Stimulated activated CD8-positive, alpha-beta memory T cell treated with anti-CD3 and anti-CD28 coated beads, Interleukin-4, amount 100 ng/mL, for 1 hour (primary cell): ENCODE results near the gene PPAN.

Experiments used
- DNase-seq, 2 donors: peaks; one replicate each; pipeline ENCODE4 v3.0.0-alpha.2; 2020; ENCODE audit warnings: low read depth in 2 of 2, low spot score in 1 of 2

The PPAN gene

GRCh38 chr19:10112895-10113591 is 6.9 kb downstream of the PPAN start:
- peak in 1 of 2 donors; percentile 40 for DNase-seq

DNA sequence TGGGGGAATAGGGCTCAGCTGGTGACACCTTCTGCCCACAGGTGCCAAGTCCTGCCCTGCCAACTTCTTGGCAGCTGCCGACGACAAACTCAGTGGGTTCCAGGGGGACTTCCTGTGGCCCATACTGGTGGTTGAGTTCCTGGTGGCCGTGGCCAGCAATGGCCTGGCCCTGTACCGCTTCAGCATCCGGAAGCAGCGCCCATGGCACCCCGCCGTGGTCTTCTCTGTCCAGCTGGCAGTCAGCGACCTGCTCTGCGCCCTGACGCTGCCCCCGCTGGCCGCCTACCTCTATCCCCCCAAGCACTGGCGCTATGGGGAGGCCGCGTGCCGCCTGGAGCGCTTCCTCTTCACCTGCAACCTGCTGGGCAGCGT is 7.4 kb downstream of the PPAN start:
- DNase-seq: no peak

GRCh38 chr19:10113964-10114650 is 7.9 kb downstream of the PPAN start:
- no peak for DNase-seq

DNA sequence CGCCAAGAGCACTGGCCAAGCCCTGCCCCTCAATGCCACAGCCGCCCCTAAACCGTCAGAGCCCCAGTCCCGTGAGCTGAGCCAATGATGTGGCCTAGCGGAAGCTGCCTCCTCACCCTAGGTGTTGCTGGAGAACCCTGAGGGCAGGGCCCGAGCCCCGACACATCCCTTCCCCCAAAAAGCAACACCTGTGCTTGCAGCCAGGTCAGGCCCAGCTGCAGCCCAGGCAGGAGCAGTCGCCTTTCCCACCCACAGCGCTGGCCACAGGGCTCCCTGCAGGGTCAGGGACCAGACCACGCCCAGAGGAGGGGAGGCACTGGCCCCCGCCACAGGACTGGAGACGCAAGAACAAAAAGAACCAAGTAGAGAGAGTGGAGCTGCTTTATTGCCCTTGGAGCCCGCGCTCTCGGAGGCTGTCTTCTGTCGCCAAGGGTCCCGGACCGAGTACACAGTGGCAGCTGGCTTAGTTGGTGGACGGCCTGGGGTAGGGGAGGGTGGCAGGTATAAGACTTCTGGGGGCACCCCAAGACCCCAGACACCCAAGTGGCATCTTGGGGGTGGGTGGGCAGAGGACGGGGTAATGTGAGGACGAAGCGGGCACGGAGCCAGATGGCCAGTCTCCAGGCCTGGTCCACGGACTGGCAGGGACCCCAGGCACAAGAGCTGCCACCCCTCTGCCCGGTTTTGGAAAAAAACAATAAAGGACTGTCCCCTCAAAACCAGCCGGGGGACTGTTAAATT is 8.7 kb downstream of the PPAN start:
- no peak for DNase-seq

- DNase-seq: no peak
Observed at GRCh38 chr19:10115392-10116084, 9.4 kb downstream of the PPAN start.

GRCh38 chr19:10116085-10116865 is 10.1 kb downstream of the PPAN start:
- no peak for DNase-seq

GRCh38 chr19:10116866-10117616 is 10.9 kb downstream of the PPAN start:
- DNase-seq: no peak

- DNase-seq: no peak
Observed at GRCh38 chr19:10118960-10119359, 12.8 kb downstream of the PPAN start.

GRCh38 chr19:10120538-10121189 is 14.5 kb downstream of the PPAN start:
- DNase-seq: no peak

- DNase-seq: no peak
Observed at GRCh38 chr19:10122045-10122444, 15.9 kb downstream of the PPAN start.

DNA sequence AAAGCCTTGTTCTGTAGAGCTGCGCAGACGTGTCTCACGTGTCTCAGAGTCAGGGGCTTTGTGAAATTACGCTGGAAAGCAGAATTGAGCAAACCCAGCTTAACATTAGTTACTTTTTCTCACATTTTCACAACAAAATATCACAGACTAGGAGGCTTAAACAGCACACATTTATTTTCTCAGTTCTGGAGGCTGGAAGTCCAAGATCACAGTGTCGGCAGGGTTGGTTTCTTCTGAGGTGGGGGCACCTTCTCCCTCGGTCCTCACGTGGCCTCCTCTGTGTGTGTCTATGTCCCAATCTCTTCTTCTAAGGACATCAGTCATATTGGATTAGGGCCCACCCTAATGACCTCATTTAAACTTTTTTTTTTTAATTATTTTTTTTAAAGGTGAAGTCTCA is 18.3 kb downstream of the PPAN start:
- DNase-seq: no peak

GRCh38 chr19:10126213-10126639 is 20.1 kb downstream of the PPAN start:
- no peak for DNase-seq

DNA sequence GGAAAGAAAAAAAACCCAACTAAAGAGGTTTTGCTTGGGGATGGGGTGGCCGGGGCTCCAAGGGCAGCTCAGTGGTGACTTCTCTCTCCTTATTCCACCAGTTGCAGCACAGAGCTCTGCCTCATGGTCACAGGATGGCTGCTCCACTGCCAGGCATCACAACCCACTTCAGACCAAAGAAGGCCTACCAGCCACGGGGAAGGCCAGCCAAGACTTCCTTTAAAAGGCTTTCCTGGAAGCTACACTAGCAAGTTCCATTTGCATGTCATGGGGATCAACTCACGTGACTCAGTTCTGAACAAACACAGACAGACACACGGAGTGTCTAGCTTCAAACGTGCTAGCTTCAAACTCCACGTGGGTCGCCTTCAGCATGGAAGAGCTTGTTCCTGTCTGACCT is 26.7 kb downstream of the PPAN start:
- DNase-seq: no peak

GRCh38 chr19:10133596-10133995 is 27.4 kb downstream of the PPAN start:
- no peak for DNase-seq

DNA sequence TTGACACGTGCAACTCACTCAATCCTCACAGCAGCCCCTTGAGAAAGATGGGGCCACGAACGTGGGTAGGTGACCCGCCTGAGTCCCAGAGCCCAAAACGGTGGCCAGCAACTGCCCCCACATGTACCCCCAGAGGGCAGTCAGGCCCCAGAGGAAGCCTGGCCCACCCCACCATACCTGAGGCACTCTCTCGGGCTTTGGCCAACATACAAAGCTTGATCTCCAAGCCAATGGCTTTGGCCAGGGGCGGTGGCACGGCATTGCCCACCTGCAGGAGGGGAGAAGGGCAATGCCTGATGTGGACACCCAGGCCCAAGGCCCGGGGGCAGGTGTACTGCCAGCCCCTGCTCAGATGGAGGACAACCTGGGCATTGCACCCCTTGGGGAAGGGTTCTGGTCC is 27.9 kb downstream of the PPAN start:
- DNase-seq: no peak

DNA sequence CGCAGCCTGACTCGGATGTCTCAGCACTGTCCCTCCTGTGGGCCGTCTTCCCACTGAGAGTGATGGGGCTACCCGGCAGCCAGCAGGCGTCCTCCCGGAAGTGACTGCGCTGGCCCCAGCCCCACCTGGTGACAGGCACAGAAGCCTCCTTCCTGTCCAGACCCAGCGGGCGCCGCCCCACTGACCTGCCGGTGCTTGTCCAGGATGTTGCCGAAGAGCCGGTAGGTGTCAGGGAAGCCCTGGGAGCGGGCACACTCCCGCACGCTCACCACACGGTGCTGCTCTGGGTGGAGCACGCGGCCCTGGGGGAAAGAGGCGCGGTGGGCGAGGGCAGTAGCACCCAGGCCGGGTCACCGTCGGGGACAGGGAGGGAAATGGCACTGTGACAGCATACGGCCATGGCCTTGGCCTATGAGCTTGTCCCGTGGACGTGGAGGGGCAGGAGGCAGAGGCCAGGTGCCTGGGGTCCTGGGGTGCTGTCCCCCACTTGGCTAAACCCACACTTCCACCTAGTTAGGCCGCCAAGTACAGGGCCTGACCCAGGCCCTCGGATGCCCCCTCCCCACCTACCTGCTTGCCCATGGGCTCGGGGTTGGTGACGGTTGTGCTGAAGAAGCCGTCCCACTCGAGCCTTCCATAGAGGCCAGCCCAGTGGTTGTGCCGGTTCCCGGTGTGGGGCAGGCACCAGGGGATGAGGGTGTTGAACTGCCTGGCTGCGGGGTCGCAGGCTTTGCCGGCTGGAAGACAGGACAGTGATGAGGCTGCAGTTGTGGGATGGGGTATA is 29.6 kb downstream of the PPAN start:
- no peak for DNase-seq

DNA sequence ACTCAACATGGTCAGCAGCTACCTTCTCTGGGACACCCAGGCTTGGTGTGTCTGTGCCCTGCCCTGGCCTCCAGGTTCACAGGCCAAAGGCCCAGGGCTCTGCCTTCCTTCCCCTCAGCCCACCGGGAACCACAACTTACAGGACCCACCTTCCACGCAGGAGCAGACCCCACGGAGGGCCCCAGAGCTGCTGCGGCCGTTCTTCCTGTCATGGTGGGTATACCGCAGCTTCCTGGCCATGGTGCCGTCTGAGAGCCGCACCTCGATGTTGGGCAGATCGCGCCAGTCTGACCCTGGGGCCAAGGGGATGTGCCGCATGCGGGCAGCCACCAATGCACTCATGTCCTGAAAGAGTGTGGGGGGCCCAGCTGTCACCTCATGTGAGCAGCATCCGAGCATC is 30.8 kb downstream of the PPAN start:
- no peak for DNase-seq

GRCh38 chr19:10137751-10138682 is 31.9 kb downstream of the PPAN start:
- no peak for DNase-seq
